SK-N-SH (cell line): ENCODE results near the gene OGG1.

Experiments used
- EP300 ChIP-seq, 2 experiments: IDR thresholded peaks; 2 replicates each; pipeline versions ENCODE4 v1.4.0 to v1.6.1; 2012; ENCODE audit warnings: borderline replicate concordance in 1 of 2, low read depth in 1 of 2, low read length in 1 of 2
- EZH2phosphoT487 ChIP-seq: fragments of 200-600 bp; sonication (generic); IDR thresholded peaks from 2 replicates; pipeline ENCODE4 v1.6.1; 2017; ENCODE audit warnings: low read depth, mixed run types, mild to moderate bottlenecking, antibody characterized with exemption, moderate library complexity, borderline replicate concordance
- FOXM1 ChIP-seq: IDR thresholded peaks from 2 replicates; pipeline ENCODE4 v1.4.0; 2012; ENCODE audit warnings: low read depth, mild to moderate bottlenecking
- NFIC ChIP-seq: IDR thresholded peaks from 2 replicates; pipeline ENCODE4 v1.4.0; 2012; ENCODE audit warnings: borderline replicate concordance
- RAD21 ChIP-seq: IDR thresholded peaks from 2 replicates; pipeline ENCODE4 v1.6.1; 2012; ENCODE audit warnings: mild to moderate bottlenecking, low read length
- RXRA ChIP-seq: IDR thresholded peaks from 2 replicates; pipeline ENCODE4 v1.4.0; 2012; ENCODE audit warnings: low read depth, mild to moderate bottlenecking, borderline replicate concordance
- TF ChIP-seq, protein P1 (sequence below): fragments of 200-600 bp; sonication (generic); IDR thresholded peaks from 2 replicates; pipeline ENCODE4 v1.6.1; 2017; ENCODE audit warnings: antibody characterized with exemption, mild to moderate bottlenecking, moderate library complexity
- TF ChIP-seq, protein P2 (sequence below): IDR thresholded peaks from 2 replicates; pipeline ENCODE4 v1.4.0; 2012; ENCODE audit warnings: low read depth, borderline replicate concordance
- TF ChIP-seq, protein P3 (sequence below): fragments of 150-350 bp; IDR thresholded peaks from 2 replicates; pipeline ENCODE4 v1.6.1; 2017; ENCODE audit warnings: antibody characterized with exemption, low read length, low read depth, borderline replicate concordance

DNA sequence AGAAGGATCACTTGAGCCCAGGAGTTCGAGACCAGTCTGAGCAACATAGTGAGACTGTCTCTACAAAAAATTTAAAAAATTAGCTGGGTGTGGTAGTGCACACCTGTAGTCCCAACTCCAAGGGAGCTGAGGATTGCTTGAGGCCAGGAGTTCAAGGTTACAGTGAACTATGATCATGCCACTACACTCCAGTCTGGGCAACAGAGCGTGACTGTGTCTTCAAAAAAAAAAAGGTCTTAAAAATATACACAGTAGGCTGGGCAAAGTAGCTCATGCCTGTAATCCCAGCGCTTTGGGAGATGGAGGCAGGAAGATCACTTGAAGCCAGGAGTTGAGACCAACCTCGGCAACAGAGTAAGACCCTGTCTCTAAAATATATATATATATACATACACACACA, 31.2 kb downstream of the OGG1 start:
- TF ChIP-seq EP300 (IDR thresholded peaks at IDR 0.05; ENCODE audit: borderline replicate concordance in 1 of 2, low read depth in 1 of 2, low read length in 1 of 2) (no peak), NFIC (no peak), RXRA (no peak), EZH2phosphoT487 (no peak), RAD21 (no peak), FOXM1 (no peak)
- TF ChIP-seq, protein P1, sequence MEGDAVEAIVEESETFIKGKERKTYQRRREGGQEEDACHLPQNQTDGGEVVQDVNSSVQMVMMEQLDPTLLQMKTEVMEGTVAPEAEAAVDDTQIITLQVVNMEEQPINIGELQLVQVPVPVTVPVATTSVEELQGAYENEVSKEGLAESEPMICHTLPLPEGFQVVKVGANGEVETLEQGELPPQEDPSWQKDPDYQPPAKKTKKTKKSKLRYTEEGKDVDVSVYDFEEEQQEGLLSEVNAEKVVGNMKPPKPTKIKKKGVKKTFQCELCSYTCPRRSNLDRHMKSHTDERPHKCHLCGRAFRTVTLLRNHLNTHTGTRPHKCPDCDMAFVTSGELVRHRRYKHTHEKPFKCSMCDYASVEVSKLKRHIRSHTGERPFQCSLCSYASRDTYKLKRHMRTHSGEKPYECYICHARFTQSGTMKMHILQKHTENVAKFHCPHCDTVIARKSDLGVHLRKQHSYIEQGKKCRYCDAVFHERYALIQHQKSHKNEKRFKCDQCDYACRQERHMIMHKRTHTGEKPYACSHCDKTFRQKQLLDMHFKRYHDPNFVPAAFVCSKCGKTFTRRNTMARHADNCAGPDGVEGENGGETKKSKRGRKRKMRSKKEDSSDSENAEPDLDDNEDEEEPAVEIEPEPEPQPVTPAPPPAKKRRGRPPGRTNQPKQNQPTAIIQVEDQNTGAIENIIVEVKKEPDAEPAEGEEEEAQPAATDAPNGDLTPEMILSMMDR, result no peak
- TF ChIP-seq, protein P2, sequence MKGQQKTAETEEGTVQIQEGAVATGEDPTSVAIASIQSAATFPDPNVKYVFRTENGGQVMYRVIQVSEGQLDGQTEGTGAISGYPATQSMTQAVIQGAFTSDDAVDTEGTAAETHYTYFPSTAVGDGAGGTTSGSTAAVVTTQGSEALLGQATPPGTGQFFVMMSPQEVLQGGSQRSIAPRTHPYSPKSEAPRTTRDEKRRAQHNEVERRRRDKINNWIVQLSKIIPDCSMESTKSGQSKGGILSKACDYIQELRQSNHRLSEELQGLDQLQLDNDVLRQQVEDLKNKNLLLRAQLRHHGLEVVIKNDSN, result no peak
- TF ChIP-seq, protein P3, sequence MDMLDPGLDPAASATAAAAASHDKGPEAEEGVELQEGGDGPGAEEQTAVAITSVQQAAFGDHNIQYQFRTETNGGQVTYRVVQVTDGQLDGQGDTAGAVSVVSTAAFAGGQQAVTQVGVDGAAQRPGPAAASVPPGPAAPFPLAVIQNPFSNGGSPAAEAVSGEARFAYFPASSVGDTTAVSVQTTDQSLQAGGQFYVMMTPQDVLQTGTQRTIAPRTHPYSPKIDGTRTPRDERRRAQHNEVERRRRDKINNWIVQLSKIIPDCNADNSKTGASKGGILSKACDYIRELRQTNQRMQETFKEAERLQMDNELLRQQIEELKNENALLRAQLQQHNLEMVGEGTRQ, result no peak
